IMR-90 (cell line): Measurements from ENCODE around the gene CFAP91.

Experiments
- MAFK ChIP-seq: IDR thresholded peaks from 2 replicates; pipeline ENCODE4 v1.6.1; 2012; ENCODE audit warnings: low read depth, low read length, improper control_type of control experiment
- POLR2A ChIP-seq: IDR thresholded peaks from 2 replicates; pipeline ENCODE4 v1.6.1; 2012; ENCODE audit warnings: mild to moderate bottlenecking, low read depth, low read length
- RCOR1 ChIP-seq: IDR thresholded peaks from 2 replicates; pipeline ENCODE4 v1.6.1; 2012; ENCODE audit warnings: mild to moderate bottlenecking, low read length, improper control_type of control experiment; ENCODE audit not compliant: insufficient replicate concordance
- RFX5 ChIP-seq: IDR thresholded peaks from 2 replicates; pipeline ENCODE4 v1.8.0; 2012; ENCODE audit warnings: low read depth, mild to moderate bottlenecking, low read length, moderate library complexity
- TF ChIP-seq, protein P1 (sequence below): conservative IDR thresholded peaks from 2 replicates; pipeline ENCODE4 v1.5.1; 2012; ENCODE audit warnings: mild to moderate bottlenecking, low read depth, low read length, improper control_type of control experiment
- TF ChIP-seq, protein P2 (sequence below): fragments of 150-350 bp; IDR thresholded peaks from 2 replicates; pipeline ENCODE4 v1.6.1; 2017; ENCODE audit warnings: mild to moderate bottlenecking, antibody characterized with exemption, low read length, low read depth
- TF ChIP-seq, protein P3 (sequence below): fragments of 150-350 bp; IDR thresholded peaks from 2 replicates; pipeline ENCODE4 v1.6.1; 2016; ENCODE audit warnings: low read depth, mild to moderate bottlenecking, low read length, moderate library complexity, borderline replicate concordance

- TF ChIP-seq, protein P1, sequence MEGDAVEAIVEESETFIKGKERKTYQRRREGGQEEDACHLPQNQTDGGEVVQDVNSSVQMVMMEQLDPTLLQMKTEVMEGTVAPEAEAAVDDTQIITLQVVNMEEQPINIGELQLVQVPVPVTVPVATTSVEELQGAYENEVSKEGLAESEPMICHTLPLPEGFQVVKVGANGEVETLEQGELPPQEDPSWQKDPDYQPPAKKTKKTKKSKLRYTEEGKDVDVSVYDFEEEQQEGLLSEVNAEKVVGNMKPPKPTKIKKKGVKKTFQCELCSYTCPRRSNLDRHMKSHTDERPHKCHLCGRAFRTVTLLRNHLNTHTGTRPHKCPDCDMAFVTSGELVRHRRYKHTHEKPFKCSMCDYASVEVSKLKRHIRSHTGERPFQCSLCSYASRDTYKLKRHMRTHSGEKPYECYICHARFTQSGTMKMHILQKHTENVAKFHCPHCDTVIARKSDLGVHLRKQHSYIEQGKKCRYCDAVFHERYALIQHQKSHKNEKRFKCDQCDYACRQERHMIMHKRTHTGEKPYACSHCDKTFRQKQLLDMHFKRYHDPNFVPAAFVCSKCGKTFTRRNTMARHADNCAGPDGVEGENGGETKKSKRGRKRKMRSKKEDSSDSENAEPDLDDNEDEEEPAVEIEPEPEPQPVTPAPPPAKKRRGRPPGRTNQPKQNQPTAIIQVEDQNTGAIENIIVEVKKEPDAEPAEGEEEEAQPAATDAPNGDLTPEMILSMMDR, result no peak
- TF ChIP-seq POLR2A (no peak), RFX5 (no peak), MAFK (no peak), RCOR1 (no peak)
- TF ChIP-seq, protein P2, sequence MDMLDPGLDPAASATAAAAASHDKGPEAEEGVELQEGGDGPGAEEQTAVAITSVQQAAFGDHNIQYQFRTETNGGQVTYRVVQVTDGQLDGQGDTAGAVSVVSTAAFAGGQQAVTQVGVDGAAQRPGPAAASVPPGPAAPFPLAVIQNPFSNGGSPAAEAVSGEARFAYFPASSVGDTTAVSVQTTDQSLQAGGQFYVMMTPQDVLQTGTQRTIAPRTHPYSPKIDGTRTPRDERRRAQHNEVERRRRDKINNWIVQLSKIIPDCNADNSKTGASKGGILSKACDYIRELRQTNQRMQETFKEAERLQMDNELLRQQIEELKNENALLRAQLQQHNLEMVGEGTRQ, result no peak
- TF ChIP-seq, protein P3, sequence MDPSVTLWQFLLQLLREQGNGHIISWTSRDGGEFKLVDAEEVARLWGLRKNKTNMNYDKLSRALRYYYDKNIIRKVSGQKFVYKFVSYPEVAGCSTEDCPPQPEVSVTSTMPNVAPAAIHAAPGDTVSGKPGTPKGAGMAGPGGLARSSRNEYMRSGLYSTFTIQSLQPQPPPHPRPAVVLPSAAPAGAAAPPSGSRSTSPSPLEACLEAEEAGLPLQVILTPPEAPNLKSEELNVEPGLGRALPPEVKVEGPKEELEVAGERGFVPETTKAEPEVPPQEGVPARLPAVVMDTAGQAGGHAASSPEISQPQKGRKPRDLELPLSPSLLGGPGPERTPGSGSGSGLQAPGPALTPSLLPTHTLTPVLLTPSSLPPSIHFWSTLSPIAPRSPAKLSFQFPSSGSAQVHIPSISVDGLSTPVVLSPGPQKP, result no peak
Observed at GRCh38 chr3:119659606-119660291, 43.1 kb upstream of the CFAP91 start.
